GM19193 (cell line): ENCODE measurements around the gene RCE1.

Source experiments
- POLR2A ChIP-seq: IDR thresholded peaks from 4 replicates; pipeline ENCODE4 v1.6.1; 2011; ENCODE audit not compliant: insufficient read depth, insufficient read length; ENCODE audit errors: extremely low read depth

The RCE1 gene

DNA sequence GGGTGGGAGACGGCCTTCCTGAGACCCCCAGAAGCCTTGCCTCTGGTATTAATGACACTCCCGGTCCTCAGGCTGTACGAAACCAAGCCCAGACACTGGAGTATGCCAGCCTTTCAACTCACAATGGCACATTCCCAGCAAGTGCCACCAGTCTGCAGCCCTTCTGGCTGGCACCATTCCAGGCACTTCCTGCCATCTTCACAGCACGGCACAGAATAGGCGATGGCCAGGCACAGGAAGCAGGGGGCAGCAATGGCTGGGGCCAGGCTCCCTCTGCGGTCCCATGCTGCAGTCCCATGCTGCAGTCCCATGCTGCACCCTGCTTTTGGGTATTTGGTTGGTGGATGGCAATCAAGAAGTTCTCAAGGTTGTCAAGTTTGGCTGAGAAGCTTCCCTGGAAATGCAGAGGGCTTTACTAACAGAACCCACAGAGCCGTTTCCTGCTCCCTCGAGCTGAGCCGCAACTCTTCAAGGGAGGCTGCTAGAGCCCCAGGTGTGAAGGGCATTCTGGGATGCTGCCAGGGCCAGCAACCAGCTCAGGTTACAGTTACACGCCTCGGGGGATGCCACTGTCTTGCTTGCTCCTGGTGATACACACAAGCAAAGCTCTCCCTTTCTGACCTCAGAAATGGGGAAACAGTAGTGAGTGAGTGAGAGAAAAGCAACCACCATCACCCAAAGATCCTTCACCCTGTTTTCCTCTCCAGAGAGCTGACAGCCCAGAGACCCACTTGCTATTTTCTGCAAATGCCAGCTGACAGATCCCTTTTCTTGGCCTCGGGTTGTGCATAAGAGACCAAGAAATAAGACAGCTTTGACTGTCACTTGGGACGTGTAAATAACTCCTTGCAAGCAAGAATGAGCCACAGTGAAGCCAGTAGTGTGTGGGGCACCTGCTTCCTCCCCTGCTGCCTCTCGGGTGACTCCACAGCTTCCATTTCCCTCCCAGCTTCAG, 37.5 kb downstream of the RCE1 start:
- no peak for TF ChIP-seq POLR2A

DNA sequence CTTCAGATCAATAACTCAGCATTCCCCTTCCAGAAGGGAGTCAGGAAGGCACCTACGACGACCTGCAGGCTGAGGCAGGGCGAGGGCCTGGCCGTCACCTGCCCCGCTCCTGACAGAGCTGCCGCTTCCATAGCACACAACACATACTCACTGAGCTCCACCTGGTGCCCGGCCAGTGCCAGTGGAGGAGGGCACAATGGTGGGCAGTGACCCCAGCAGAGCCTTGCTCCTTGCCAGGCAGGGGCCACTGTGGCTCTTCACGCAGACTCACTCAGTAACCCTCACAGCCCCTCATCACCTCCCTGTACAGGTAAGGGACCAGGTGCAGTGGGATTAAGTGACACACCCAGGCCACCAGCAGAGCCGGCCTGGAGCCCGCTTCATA, 38.2 kb downstream of the RCE1 start:
- TF ChIP-seq POLR2A: no peak

DNA sequence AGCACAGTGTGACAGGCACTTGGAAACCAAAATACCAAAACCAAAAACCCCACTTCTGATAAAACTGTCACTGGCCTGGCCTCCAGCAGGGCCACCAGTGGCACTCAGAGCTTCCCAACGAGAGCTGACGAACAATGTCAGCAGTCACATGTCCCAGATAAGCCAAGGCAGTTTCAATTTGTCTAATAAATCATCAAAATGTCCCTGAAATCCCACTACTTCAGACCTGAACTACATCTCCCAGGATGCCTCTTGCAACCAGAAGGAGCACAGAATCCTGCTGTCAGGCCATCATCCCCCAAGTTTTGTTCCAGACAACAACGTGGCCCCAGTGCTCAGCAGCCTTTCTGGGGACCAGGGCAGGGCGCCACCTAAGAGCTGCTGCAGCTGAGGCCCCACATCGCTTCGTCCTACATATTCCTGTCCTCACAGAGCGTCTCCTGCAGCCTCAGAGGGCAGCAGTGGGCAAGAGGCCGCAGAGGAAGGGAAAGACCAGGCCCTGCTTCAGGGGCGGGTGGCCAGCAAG, 38.7 kb downstream of the RCE1 start:
- TF ChIP-seq POLR2A: no peak

DNA sequence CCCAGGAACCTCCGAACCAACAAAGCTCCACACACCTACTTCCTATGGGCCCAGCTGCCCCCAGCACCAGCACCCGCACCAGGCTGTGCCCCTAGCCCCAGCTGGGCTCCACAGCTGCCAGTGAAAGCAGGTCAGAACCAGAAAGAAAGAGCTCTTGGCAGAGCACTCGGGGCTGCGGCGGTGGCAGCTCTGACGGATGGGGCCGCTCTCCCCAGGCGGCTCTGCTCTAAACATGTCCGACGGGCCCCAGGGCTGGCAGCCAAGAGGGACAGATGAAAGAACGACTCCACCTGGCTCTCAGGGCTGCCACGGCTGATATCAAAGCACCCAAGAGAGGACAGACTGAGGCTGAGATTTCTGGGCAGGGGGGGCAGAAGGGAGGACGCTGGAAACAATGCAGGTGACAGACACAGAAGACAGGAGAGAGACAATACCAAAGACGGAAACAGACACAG, 39.3 kb downstream of the RCE1 start:
- no peak for TF ChIP-seq POLR2A

DNA sequence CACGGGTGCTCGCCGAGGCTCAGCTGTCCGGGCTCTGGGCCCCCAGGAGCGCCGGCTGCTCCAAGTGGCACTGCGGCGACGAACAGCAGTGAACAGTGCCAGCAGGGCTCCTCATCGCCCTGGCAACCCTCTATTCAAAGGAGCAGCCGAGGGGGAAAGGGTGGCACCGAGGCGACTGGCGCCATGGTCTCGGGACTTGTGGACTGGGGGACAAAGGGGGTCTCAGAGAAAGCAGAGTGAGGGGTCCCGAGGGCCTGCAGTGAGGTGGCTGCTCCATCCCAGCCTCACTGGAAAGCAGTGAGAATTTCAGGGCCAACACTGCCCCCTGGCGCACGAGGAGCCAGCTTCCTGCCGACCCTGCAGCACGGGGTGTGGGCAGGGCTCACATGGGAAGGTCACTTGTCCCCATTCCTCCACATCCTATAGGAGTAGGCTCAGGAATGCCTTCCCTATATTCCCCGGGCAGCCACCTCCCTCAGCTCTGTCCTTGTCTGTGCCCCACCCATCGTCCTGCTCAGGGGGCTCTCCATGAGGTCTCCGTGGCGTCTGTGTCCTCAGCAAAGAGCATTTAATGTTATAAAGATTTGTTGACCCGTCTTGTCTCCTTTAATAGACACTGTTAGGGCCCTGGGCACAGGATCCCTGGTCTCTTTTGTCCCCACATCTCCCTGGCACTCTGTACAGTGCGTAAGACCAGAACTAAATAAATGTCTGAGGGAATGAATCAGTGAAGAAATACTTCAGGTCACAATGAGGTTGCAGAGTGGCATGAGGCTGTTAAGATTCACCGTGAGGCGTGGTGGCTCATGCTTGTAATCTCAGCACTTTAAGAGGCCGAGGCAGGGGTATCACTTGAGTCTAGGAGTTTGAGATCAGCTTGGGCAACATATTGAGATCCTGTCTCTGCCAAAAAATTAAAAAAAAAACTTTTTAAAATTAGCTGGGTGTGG, 40.0 kb downstream of the RCE1 start:
- no peak for TF ChIP-seq POLR2A

DNA sequence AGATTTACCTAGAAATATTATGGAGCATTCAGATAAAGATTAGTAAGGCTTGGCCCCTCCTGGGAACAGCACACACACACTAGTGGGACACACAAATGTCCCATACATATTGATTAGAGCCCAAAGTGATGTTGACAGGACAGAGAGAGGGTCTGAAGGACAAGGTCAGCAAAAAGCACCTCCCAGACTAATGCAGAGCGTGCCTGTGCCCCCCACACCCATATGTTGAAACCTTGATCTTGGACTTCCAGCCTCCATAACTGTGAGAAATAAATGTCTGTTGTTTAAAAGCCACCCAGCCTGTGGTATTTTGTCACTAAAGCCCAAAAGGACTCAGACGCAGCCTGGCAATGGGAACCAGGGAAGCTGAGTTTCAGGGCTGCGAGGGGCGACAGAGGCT, 41.2 kb downstream of the RCE1 start:
- no peak for TF ChIP-seq POLR2A

DNA sequence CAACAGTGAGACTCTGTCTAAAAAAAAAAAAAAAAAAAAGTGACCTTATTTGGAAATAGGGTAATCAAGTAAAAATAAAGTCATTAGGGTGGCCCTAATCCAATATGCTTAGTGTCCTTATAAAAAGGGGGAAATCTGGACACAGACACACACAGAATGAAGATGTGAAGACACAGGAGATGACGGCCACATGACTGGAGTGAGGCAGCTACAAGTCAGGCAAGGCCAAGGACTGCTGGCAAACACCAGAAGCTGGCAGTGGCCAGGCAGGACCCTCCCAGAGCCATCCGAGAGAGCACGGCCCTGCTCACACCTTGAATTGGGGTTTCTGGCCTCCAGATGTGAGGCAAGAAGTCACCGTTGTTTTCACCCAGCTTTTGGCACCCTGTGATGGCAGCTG, 42.2 kb downstream of the RCE1 start:
- TF ChIP-seq POLR2A: no peak

DNA sequence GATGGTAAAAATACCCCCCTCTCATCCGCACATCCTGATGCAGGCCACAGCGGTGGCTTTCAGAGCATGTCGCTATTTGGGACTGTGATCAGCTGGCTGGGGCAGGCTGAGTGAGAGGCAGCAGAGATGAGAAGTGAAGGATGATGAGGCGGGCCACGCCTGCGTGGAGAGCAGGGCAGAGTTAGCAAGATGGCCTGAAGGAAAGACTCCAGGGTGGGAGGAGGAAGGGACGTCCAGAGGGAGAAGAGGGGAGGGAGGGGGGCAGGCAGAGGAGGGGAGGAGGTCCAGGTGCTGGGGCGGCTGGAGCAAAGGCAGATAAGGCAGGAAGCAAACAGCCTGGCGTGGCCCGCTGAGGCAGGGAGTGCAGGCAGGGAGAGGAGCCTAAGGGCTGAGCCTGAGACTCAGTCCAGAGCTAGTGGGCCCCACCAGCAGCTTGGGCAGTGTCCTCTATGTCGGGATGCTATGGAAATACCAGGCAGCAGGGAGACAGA, 42.8 kb downstream of the RCE1 start:
- TF ChIP-seq POLR2A: no peak

DNA sequence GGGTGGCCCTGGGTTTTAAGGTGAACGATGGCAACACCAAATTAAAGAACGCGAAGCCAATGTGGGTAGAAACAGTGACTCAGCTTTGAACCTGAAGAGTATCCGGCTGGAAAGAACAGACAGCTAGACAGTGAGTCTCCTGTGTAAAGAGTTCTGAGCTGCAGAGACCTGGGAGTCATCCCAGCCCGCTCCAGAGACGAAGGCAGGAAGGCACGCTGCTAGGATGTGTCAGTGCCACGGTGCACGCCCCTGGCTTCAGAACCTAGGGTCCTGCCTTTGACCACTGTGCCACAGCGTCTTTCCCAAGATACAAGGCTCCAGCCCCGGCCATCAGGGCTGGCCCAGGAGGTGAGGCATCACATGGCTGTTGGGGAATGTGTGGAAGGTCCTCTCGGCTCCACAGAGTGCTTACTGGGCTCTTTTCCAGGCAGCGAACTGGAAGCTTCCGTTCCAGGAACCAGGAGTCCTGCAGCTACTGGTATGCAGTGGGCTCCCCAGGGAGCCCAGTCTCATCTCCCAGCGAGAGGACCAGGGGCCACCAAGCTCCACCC, 43.5 kb downstream of the RCE1 start:
- TF ChIP-seq POLR2A: no peak

DNA sequence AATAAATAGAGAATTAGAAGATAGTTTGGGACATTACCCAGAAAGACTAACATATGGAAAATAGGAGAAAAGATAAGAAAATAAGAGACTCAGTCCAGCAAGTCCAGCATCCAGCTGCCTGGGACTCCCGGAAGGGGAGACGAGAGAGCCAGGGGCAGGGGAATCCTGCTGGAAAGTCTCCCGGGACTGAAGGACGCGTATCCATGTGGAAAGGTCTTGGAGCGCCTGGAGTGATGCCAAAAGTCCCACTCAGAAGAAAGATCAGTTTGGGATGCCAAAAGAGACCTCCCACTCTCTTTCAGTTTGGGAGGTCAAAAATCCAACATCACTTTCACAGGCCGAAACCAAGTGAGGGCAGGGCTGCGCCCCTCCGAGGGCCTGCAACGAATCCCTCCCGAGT, 44.3 kb downstream of the RCE1 start:
- no peak for TF ChIP-seq POLR2A

DNA sequence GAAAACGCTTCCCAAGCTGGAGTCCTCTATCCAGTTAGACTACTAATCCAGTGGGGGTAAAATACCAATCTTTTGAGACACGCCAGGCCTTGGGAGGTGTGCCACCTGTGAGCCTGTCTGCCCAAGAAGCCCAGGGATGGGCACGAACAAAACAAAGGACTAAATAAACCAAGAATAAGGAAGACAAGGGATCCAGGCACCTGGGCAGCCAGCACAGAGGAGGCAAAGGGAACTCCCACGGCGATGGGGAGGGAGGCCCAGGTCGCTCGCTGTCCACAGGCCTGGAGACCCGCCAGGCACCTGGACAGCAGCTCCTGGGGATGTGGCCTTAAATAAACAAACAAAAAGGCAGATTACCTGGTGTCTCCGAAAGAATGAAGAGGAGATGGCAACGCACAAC, 45.0 kb downstream of the RCE1 start:
- TF ChIP-seq POLR2A: no peak

DNA sequence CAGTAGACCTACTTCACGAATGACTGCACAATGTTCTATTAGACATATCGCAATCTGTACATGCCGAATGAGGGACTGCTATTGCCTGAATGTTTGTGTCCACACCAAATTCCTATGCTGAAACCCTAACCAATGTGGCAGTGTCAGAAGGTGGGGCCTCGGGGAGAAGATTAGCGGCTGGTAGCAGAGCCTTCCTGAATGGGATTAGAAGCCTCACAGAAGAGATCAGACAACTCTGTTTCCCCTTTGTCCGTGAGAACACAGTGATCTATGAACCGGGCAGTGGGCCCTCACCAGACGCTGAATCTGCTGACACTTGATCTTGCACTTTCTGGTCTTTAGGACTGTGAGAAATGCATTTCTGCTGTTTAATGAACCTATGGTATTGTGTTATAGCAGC, 46.7 kb downstream of the RCE1 start:
- no peak for TF ChIP-seq POLR2A

DNA sequence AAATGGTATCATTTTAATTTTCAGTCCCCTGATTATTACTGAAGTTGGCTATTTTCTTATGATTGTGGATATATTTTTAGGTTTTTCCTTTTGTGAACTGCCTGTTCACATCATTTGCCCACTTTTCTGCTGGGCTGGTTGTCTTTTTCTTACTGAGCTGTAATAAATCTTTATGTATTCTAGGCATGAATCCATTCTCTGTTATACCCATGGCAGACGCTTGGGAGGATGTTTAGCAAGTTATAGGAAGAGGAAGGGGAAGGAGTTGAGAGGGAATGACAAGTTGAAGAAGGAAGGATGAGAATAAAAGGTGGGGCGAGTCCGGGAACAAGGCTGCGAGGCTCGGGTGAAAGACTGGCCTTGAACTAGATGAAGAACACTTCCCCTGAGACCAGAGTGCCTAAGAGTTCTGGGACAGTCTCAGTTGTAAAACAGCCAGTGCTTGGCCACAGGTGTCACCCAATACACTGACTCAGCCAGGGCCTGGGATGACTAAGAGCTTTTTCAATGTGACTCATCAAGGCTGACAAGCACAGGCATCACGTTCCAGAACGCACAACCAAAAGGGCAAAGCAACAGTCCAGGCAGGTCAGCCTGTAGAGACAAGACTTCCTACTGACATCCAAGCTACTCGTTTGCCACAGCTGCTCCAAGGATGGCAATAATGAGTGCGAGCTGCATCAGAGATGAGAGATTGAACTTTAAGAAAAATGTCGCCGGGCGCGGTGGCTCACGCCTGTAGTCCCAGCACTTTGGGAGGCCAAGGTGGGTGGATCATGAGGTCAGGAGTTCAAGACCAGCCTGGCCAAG, 48.8 kb downstream of the RCE1 start:
- TF ChIP-seq POLR2A: no peak

DNA sequence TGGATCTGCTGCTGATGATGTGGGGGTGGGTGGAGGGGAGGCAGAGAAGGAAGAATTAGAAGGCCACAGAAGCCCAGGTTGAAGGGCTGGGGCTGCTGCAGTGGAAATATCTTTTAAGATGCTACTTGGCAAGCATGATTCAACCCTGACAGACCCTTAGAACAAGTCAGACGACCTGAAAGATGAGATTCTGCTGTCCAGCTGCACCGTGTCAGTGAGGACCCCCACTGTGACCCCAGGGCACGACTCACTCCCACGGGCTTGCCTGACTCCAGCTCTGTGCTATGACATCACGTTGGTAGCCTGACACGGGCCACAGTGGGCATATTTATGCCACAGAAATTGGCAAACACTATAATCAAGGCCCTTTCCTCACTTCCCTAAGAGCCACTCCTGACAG, 49.7 kb downstream of the RCE1 start:
- no peak for TF ChIP-seq POLR2A
